KG1 (cell line): ENCODE measurements around the gene ETV5.

ENCODE experiments used
- DNase-seq: peaks from one replicate; lab custom pipeline; 2025; lab: John Stamatoyannopoulos, UW

The ETV5 gene

DNA sequence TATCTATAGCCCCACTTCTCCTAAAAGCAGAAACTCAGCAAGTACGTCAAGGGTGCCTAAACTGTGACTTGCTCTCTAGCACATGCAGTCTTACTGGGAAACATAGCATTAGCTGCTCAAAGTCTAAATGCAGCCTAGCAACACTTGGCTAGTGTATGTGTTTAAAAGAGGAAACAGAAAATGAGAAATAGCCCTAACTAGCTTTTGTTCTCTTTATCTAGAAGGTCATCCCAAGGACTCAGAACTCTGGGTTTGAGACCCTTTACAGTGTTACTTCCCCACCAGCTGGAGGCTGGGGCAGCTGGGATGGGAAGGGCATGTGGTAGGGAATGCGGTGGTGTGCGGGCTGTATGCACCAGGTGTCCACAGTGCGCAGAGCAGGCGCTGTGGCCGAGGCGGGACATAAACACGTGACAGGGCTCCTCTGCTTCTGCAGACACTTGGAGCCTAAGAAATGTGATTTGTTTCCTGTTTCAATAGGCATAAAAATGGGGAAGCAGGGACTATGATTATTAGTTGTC is 13.3 kb downstream of the ETV5 start:
- no peak for DNase-seq

DNA sequence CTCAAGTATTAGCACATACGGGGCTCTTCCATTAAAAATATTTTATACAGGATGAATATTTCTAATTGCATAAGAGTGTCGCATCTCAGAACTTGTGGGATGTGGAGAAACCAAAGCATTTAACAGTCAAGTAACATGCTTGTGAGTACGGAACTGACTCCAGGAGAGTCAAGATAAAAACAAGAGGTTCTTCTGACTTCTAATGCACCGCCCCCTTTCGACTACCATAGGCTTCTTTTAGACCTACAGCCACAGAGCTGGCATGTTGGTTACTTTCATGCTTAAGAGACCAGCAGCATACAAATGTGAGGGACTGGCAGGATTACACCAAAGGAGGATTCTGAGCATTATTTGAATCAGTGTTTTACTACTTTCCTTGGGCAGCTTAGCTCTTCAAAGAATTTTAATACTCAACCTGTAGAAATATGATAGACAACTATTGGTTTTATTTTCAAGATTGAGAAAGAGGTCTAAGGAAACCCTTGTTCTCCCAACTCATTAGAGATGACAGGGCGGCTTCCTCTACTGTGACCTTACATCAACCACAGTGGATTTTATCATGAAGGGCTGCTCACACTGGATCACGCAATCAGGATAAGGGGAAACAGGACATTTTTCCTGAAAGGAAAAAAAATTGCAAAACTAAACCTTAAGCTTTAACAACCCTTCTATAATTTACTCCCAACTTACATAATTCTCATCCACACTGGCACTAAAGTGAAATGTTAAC is 14.0 kb downstream of the ETV5 start:
- DNase-seq = no peak

DNA sequence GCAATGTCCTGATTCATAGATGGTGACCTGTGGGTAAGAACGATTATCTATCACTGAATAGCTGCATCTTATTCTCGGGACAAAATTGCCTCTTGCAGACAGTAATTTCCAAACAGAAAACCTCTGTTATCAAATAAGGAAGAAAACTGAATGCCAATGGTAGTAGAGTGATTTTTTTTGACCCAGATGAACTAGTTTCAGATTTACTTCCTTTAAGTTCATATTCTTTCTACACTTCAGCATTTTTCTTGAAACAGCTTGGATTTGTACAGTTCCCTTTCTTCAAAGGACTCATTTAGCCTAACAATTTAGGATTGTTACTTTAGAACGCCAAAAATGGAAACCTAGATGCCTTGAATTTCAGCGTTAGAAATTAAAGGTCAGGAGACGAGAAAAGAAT is 14.6 kb downstream of the ETV5 start:
- no peak for DNase-seq

DNA sequence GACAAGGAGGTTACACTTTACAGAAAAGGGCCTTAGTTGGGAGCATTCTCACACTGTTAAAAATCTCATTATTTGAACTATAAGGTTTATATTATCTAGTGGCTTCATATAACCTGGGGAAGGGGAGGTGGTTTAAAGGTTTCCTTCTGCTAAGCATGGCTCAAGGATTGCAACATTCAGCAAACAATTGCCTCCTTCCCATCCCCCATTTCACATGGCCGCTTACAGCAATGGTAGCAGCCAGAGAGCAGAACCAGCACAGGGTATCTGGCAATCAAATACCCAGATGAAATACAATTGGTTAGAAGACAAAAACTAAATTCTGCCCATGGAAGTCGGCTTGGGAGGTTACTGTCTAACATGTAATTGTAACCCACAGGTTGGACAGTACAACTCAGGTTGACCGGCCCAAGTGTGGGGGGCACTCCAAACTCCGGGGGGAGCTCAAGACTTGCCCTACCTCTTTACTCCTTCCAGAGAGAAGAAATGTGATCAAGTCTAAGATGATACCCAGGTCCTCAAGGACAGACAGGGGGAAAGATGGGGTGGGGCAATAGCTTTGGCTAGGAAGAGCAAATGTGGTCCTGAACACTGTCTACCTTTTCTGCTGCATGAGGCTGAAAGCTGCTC is 15.5 kb downstream of the ETV5 start:
- no peak for DNase-seq

DNA sequence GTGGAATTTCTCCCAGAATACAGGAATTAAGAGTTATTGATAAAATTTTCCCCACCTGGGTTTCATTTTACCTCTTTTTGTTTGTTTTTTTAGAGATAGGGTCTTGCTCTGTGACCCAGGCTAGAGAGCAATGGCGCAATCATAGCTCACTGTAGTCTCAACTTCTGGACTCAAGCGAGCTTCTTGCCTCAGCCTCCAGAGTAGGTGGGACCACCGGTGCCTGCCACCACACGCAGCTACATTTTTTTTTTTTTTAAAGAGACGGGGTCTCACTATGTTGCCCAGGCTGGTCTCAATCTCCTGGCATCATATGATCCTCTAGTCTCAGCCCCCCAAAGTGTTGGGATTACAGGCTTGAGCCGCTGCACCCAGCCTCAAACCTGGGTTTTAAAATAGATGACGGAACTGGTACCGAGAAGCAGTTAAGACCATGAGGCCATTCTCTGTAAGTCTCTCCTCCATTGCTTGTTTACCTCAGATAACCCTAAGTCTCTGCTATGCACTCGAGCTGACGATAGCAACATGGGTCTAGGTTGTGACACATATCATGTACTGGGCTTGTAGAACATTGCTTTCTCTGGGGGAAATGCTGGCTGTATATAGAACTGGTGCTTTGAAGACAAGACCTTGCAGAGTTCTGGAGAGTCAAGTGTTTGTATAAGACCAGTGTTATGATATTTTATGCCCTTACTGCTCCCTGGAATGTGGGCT is 16.4 kb downstream of the ETV5 start:
- no peak for DNase-seq

DNA sequence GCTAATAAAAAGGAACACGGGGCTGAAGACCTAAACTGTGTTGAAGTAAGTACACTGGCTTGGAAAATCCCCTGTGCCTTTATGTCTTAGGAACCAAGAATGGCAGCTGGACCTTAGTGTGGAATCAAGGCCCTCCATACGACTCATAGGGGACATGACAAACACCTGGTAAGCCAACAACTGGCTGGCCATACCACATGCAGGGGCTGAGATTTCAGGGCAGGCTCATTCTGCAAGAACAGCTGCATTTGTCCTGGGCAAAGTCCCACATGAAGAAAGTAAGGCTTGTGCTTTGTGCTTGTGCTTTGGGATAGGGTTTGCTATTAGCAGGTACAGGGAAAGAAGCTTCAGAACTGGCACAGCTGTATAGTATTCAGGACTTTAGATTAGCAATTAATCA is 18.0 kb downstream of the ETV5 start:
- no peak for DNase-seq

DNA sequence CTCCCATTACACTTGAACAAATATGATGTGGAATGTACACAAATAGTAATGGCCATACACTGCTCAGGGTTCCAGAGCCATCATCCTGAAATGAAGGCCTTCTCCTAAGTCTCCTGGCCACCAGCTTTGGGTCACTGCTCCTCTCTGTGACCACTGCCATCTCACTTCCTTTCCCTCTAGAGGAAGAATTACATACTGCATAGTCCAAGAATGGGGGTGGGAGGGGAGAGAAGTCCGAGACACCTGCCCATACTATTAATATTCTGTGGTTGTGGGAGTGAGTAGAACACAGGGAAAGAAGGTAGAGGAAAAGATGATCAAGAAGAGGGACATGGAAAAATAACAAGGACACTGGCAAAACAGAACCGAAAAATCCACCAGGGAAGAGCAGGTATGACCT is 20.6 kb downstream of the ETV5 start:
- no peak for DNase-seq

DNA sequence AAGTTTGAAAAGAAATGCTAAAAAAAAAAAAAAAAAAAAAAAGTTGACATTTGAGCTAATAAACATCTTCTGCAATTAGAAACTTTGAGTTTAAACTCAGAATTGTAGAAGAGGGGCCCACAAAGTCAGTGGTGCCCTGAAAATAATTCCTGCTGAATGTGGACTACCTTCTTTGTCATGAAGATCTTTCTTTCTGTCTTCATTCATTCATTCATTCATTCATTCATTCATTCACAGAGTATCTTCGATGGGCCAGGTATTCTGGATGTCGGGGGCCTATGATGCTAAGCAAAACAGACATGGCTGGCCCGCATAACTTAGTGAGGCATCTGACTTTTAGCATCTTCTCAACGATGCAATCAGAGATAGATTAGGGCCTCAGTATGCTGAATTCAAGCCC is 24.6 kb downstream of the ETV5 start:
- DNase-seq = no peak

DNA sequence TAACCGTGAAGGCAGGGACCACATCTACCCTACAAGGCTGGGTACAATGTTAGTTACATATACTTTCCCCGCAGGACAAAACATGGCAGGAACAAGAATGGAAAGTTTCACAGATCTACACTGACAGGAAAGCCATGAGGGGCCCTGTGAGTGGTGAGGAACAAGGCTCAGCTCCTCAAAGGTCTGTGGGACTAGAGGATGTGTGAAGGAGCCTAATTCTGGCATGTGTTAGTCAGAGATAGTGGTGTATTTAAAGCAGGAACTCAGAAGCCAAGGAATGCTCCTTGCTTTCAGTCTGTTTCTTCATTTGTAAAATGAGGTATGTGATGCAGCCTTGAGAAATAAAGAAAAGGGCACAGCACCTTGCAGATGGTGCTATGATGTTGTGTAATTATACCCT is 25.1 kb downstream of the ETV5 start:
- no peak for DNase-seq

DNA sequence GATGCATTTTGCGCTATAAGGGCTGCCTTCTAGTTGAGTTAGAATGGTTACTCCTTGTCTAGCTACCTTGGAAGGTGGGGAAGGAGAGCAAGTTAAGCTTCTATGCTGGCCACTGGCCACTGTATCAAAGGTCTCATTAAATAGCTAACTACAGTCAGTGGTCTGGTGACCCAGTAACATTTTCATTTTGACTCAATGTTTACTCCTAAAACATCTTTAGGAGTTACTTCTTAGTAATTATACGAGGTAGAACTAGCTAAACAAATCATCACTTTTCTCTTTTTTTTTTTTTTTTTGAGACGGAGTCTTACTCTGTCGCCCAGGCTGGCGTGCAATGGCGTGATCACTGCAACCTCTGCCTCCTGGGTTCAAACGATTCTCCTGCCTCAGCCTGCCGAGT is 26.7 kb downstream of the ETV5 start:
- no peak for DNase-seq

DNA sequence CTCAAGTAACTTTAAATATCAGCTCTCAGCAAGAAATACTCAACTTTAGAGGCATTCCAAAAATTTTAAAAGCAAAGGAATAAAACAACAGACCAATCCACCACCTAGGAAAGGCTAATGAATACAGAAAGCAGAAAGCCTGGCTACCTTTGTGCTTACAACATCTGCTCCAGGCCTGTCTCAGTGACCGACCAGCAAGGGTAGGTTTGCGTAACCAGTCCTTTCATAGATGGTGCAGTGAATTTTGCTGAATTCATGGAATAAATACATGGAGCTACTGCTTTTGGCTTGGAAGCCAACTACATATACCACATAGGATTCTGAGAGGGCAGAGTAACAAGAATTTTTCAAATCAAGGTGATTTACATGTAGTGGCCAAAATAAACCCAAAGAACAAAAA is 27.2 kb downstream of the ETV5 start:
- DNase-seq = no peak

DNA sequence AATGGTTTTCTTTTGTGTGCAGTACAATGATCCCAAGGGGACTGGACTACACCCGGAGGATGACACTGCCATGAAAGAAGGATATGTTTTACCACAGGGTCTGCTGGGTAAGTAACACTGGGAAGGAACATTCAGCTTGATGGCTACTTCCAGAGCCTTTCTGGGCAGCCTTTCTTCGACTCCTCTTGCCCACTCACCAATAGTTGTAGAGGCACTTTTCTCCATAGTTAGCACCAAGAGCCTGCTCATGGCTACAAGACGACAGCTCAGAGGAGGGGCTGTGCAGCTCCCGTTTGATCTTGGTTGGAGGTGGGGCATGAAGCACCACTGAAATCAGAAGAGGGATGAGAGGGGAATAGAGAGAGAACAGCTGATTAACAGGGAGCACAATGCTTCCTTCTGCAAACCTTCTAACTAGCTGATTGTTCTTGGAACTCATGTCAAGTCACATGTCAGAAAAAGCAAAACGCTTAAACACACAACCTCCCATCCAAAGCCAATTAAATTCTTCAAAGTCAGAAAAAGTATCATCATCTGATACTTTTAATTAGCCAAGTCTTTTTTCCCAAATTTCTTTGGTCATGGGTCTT is 27.9 kb downstream of the ETV5 start:
- DNase-seq = no peak

DNA sequence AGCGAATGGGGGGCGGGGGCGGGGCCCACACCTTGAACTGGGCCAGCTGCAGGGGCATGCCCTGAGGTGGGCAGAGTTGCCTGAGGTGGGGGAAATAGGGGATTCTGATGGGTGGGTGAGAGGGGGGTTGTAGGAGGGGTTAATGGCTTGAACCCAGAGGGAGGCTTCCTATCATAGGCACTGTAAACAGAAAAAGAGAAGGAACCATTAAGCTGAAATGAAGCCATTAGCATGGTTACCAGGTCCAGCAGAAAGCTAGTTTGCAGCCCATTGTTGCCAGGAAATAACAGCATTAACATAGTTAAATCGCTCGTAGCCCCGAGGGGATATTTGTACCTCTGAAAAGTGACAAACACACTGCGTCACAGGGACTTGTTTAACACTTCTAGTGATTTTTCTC is 29.0 kb downstream of the ETV5 start:
- no peak for DNase-seq

DNA sequence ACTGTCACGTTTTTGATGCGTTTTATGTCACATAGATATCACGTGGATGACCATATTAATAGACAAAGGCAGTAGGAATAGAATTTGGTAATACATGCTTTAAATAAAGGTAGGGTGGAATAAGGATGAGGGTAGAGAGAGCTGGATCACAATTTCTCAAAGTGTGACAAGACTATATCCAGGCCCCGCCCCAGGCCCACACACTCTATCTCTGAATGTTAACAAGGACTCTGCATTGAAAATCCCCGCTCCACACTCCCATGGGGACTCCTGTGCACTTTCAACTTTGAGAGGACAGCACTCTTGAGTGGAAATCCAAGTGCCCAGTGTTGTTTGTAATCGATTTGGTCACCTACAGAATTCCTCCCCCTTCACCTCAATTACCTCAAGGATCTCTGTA is 31.4 kb downstream of the ETV5 start:
- no peak for DNase-seq

DNA sequence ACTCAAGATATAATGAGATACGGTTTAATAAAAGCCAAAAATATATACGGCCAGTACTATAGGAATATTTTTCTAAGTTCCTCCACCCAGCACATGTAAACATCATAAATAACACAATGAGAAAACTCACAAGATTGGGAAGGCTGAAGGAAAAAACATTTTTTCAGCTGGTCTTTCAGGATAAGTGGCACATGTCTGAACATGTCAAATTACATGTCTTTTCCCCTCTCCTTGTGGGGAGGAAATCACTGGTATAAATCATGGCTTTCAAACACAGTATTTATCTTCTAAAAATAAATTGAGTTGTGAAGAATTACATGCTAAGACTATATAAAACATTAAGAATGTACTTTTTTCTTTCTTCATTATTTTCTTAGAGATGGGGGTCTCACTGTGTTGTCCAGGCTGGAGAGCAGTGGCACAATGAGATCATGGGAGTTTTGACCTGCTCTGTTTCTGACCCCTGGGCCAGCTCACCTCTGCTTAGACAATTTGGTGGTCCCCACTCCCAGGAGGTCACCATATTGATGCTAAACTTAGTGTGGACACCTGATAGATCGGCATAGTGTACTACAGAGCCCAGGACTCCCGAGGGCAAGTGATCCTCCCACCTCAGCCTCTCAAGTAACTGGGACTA is 32.8 kb downstream of the ETV5 start:
- no peak for DNase-seq

DNA sequence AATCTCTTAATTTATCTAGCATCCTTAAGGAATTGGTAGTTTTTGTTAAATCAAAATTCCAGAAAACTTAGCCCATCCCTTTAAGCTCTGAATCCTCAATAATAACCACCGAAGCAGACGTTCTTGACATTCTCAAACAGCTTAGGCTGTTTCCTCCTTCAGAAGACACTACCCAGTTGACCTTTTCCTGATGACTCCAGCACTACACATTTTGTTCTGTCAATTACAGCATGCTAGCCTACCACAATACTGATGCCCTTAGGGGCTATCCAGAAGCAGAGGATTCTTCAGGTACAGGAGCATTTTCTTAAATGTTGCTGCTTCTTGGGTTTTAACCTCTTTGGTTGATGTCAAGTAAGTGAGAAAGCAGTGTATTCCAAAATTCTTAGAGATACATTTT is 33.4 kb downstream of the ETV5 start:
- no peak for DNase-seq

DNA sequence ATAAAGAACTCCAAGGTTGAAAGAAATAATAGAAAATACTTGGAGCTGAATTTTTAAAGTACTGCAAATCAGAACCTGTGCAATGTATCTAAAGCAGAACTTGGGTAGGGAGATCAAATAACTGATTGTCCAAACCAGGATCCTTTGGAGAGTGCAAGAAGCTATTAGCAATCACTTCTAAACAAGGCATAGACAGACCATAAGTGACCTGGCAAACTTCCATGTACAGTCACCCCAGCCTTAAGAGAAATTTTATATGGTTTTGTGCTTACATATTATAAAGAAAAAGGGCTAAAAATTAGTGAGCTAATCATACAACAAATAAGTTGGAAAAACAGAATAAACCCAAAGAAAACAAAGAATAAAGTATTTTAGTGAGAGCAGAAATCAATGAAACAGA is 35.2 kb downstream of the ETV5 start:
- DNase-seq = no peak

DNA sequence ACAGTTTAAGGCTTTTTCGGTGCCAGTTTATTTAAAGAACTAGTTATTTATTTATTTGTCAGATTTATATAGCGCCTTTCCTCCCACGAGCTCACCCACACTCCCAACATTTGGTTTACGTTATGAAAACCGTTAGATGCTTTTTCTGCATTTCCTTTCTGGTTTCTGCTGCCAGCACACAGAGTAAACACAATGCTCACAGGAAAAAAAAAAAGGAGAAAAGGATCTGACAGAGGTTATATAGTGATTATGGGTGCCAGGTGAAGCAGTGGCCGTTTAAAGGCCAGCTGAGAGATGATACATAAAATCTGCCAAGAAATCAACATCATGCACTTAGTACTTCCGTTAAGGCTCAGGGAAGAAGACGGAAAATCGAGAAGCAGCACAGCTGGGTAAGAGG is 37.9 kb downstream of the ETV5 start:
- DNase-seq = no peak

DNA sequence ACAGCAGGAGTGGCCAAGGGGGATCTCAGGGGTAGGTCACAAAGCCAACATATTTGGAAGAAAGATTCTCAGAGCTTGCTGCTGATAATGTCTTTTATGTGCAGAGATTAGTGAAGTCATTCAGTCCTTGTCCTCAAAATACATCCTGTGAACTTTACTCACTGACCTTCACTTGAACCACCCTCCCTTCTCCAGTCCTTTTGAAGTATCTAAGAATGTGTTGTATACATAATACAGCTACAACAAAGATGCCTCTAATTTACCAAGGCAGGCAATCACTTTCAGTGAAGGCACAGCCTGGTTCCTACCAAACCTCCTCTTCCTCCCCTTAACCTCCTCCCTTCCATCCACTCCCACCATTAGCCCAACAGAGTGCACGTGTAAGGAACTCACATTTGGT is 38.3 kb downstream of the ETV5 start:
- no peak for DNase-seq

DNA sequence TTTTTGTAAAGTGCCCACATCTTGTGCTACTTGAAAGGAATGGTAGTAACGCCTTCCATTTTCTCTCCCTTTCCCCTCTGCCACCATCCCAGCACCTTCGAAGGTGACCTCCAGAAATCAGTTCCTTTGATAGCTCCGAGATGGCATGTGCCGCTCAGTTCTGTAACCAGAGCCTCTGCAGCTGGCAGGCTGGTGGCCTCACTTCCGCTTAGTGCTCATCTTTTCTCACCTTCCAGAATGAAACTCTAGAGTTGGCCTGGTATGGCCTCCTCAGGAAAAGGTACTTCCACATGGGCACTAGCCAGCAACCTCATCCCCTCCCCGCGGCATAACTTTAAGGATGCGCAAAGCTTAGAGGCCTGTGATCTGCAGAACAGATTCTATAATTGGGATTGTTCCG is 38.8 kb downstream of the ETV5 start:
- no peak for DNase-seq

DNA sequence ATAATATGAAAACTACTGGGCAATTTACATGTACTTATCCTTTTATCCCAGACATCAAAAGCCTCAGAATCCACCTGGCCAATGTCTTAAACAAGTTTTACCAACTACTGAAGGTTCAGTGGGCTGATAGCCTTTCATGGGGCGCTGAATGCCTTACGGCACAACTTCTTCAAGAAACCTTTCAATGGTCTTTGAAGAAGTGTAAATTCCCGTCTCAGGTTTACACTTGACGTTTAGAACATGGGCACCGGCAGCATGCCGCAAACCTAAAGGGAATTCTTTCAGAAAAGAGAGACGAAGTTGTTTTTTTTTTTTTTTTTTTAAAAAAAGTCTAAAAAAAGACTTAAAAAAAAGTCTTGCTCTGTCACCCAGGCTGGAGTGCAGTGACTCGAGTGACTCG is 39.7 kb downstream of the ETV5 start:
- no peak for DNase-seq

DNA sequence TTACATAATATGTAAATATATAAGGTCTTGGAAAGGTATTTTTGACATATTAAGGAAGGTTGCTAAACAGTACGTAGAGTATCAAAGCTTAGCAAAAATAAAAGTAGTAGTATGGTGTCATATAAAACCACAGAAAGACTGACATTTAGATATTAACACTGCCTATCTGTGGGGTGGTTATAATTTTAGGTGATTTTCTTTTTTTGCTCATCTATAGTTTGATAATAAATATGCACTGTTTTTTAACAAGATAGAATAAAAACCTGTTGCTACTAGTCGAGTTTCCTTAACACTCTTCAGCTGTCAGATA is 40.7 kb downstream of the ETV5 start:
- no peak for DNase-seq
